Activated T-cell treated with anti-CD3 and anti-CD28 coated beads, Interleukin-2, amount 50 U/mL, for 48 hours (primary cell): ENCODE results near the gene RPS6KA3.
A peak's percentile ranks its signal among the peaks of the same experiment; 100 is the strongest.
"Not testable (repeated sequence)": the region's sequence is repeated elsewhere in the genome, so short reads cannot be mapped to it uniquely, and the experiment has no call there.

Experiments used
- DNase-seq, 2 experiments: peaks; one replicate each; pipeline ENCODE4 v3.0.0-alpha.2; 2020

The RPS6KA3 gene

DNA sequence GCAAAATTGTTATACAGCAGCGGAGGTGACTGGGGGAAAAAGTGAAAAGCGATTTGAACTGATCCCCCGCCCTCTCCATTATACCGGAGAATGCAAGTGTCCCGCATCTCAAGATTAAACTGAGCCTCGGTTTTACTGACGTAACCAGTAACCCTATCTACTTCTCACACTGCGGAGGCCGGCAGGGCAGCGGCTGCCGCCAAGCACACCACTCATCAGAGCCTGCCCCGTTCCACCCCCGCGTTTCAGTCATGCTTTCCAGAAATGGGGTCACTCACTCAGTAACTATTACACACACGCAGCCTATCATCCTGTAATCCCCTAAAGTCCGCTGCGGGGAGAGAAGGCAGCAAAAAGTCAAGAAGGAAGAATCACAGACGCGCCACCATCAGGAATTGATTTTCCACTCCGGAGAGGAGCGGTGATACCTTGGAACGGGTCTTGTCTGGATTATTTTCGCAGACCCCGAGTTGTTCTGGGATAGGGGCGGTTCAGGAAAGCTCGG, 1.4 kb downstream of the RPS6KA3 start:
- DNase-seq, result peak; percentile 77 to 82

DNA sequence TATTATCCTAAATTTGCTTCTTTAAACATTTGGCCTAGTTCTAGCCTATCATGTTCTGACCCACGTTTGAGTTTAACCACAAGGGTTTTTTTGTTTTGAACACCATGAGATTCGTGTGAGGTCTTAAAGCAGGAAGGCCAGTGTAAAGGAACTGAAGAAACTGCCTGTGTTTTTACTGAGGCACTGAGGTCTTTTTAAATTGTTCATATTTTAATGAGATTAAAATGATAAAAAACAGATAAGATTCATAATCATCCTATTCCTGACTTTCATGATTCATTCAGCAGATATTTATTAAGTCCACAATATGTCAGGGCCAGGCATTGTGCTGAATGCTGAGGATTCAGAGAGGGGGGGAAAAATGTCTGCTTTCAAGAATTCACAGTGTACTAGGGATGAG, 3.2 kb downstream of the RPS6KA3 start:
- no peak for DNase-seq

DNA sequence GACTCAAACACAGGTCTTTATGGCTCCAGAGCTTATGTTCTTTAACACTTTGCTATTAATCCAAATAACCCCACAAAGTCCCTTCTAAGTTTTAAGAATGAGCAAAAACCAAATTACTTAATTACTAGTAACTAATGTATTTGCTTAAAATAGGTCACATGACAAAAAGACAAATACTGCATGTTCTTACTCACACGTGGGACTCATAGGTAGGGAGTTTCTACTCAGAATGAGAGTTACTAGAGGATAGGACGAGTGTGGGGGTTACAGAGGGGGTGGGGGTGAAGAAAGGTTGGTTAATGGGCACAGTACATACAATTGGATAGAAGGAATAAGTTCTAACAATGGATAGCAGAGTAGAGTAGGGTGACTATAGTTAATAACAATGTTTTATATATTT, 5.8 kb downstream of the RPS6KA3 start:
- no peak for DNase-seq

DNA sequence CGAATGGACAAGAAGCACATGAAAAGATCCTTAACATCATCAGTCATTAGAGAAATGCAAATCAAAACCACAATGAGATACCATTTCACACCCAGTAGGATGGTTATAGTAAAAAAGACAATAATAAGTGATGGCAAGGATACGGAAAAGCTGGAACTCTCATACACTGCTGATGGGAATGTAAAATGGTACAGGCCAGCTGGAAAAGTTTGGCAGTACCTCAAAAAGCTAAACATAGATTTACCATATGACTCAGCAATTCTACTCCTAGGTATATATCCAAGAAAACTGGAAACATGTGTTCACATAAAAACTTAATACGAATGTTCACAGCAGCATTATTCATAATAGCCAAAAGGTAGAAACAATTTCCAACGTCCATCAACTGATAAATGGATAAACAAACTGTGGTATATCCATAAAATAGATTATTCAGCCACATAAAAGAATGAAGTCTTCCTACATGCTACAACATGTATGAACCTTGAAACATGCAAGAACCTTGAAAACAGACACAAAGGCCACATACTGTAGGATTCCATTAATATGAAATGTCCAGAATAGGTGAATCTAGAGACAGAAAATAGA, 11.9 kb downstream of the RPS6KA3 start:
- DNase-seq, result no peak

DNA sequence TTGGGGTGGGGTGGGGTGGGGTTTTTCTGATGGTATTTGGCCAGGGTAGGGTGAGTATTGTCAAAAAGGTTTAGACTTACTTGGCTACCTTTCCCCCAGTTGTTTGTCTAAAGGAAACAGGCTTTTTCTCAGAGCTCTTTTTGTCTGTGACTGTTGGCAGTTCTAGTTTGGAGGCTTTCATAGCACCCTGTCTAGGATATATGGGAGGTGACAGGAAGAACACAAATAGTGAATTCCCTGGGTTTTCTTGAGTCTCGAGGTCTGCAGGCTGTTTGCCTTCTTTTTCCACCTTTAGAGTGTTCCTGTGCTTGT, 13.5 kb downstream of the RPS6KA3 start:
- DNase-seq, result no peak

DNA sequence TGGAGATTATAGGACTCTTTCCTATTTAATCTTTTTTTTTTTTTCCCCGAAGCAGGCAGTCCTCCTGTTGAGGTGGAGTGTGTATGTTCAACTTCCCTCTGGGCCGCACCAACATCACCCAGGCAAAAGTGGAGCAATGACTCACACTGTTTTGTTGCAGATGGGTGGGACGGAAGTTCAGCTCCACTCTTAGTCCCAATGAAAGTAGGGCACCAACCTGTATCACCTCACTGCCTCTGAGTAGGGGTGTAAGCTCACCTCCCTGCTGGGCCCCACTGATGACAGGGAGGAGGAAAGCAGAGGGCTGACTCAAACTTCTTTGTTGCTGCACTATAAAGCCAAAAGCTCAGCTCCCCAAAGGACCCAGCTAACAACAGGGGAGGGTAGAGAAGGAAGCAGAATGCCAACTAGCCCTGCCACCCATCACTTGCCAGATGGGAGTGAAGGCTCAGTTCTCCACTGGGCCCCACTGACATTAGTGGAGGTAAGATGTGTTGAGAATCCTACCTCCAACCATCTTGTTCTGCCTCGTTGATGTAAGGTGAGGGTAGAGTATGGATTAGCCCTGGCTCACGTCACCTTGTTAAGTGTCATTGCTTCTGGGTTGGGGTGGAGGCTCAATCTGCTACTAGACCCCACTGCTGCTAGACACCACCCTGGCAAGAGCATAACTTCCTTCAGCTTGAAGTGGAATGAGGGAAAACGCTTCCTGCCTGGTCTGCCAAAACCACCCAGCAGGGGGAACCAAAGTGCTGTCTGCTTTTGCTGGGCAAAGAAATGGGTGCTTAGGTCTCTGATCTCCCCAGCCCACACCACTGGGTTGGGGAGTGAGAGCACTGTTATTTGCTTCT, 14.1 kb downstream of the RPS6KA3 start:
- DNase-seq, result peak; percentile 87

DNA sequence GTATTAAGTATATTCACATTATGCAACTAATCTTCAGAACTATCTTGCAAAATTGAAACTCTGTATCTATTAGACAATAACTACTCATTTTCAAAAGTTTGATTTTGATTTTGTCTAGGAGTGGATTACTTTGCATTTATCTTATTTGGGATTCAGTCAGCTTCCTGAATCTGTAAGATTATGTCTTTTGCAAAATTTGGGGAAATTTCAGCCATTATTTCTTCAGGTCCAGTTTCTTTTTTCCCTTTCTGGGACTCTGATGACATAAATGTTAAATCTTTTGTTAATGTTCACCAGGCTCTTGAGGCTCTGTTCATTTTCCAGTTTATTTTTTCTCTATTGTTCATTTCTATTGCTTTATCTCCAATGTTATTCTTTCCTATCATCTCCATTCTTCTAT, 15.0 kb downstream of the RPS6KA3 start:
- no peak for DNase-seq

DNA sequence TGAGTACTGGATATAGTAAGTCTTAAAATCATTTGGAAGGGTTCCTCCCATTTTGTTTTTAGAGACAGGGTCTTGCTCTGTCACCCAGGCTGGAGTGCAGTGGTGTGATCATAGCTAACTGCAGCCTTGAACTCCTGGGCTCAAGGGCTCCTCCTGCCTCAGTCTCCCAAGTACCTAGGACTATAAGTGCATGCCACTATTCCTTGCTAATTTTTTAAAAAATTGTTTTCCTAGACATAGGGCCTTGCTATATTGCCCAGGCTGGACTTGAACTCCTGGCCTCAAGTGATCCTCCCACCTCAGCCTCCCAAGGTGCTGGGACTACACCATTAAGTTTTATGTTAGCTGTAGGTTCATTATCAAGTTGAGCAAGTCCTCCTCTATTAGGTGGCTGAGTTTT, 16.6 kb downstream of the RPS6KA3 start:
- not testable (repeated sequence) for DNase-seq

DNA sequence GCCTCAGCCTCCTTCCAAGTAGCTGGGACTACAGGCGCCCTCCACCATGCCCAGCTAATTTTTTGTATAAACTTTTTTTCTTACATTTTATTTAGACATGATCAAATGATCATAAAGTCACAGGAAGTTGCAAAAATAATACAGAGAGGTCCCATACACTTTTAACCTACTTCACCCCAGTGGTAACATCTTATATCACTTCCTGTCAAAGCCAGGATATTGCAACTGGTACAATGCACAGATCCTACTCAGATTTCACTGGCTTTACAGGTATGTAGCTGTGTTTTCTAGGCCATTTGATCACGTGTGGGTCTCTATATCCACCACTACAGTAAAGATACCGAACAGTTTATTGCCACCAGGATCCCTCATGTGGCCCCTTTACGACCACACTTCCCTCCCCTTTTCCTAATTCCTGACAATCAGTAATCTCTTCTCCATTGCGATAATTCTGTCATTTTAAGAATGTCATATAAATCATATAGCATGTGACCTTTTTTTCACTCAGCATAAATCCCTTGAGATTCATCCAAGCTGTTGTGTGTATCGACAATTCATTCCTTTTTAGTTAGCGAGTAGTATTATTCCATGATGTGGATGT, 18.0 kb downstream of the RPS6KA3 start:
- no peak for DNase-seq

DNA sequence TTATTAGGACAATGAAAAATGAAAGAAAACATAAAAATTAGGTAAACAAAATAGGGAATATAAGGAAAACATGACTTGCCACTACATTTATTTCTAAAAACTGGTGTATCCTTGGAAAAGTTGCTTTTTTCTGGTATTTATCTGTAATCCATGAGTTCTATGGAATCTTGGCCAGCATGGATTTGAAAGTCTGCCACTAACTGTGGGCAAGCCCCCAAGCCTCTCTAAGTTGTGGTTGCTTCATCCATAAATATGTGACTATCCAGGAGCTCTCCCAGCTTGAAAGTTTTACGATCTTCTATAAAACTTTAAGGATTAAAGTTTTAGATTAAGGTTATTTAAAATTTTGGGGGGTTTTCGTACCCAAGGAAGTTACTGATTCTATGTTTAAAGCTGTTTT, 21.8 kb downstream of the RPS6KA3 start:
- no peak for DNase-seq

DNA sequence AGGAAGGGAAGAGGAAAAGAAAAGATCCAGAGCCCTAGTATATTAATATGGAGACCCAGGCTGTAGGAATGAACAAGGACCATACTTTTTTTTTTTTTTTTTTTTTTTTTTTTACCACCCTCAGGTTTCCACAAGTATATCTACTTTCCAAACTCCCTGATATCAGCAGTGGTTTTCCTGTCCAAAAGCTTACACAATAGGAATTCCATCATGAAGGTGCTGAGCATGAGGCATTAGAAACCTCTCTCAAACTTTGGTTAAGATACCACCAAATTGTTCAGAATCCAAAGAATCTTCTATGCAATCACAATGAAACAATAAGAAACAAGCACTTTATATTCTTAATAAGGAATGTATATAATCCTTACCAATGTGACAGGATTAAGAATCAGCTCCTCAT, 26.5 kb downstream of the RPS6KA3 start:
- no peak for DNase-seq

DNA sequence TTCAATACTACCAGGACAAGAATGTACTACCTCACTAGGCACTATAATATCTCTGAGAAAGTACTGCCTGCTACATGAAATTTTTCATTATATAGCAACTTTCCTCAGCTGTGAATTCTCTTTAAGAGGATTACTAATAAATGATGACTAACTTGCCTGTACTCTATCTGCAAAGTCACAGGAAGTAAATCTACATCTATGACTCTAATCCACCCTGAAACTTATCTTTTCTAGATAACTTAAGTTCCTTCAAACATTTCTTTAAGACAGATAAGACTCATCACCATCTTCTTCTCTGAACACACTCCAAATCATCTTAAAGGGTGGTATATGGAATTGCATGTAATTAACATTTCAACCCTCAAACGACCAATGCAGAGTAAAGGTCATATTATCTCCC, 28.8 kb downstream of the RPS6KA3 start:
- DNase-seq, result no peak

DNA sequence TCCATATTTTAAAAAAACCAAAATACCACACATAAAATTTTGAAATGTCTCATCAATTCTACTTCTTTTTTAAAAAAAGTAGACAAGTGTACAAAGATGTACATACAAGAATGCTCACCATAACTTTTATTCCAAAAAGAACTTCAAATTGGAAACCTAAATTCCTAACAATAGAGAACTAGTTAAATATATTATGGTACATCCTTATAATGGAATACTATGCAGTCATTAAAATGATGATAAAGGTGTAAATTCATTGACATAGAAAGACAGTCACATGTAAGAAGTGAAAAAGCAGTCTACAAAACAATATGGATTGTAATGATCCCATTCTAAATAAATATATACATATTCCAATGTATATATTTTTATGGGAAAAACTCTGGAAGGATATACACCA, 31.0 kb downstream of the RPS6KA3 start:
- DNase-seq, result no peak

DNA sequence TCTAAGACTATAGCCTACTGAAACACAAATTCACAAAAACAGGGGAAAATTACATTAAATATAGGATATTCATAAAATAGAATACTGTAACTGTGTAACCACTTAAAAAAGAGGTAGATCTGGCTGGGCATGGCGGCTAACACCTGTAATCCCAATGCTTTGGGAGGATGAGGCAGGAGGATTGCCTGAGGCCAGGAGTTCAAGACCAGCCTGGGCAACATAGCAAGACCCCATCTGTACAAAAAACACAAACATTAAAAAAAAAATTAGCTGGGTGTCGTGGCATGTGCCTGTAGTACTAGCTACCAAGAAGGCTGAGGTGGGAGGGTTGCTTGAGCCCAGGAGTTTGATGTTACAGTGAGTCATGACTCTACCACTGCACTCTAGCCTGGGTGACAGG, 33.4 kb downstream of the RPS6KA3 start:
- DNase-seq, result no peak

DNA sequence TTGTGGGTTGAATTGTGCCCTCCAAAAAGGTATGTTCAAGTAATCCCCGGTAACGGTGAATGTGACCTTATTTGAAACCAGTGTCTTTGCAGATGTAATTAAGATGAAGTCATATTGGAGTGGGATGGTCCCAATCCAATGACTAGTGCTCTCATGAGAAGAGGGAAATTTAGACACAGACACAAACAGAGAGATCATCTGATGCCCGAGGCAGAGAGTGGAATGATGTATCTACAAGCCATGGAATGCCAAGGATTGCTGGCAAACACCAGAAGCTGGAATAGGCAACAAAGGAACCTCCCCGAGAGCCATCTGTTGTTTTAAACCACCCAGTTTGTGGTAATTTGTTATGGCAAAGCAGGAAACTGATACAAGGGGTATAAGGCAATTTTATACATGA, 35.1 kb downstream of the RPS6KA3 start:
- no peak for DNase-seq

DNA sequence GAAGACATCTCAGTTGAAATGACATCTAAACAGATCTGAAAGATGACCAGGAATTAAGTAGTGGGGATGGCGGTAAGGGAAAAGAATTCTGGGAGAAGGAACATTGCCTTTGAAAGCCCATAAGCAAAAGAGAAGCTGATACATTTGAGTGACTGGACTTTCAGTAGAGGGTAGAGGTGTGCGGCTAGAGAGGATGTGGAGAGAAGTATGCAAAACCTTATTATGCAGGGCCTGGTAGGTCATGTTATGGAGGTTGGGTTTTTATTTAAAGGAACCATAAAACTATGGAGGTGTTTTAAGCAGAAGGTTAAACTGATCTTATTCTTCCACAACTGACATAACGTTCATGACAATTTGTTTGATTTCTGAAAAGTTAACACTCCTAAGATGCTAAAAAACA, 36.3 kb downstream of the RPS6KA3 start:
- DNase-seq, result no peak

DNA sequence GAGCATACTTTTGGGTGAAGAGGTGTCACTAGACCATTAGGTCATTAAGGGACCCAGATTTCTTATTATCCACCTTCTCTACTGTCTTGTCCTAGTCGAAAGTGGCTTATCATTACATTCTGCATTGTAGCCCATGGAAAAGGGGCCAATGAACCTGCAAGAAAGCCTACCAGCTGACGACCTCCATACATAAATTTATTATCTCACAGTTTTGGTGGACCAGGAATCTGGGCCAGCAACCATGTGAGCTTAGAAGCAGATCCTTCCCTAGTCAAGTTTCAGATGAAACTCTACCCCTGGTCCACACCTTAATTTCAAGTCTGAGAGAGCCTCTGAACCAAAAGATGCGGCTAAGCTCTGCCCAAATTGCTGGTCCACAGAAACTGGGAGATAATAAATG, 37.6 kb downstream of the RPS6KA3 start:
- DNase-seq, result no peak

DNA sequence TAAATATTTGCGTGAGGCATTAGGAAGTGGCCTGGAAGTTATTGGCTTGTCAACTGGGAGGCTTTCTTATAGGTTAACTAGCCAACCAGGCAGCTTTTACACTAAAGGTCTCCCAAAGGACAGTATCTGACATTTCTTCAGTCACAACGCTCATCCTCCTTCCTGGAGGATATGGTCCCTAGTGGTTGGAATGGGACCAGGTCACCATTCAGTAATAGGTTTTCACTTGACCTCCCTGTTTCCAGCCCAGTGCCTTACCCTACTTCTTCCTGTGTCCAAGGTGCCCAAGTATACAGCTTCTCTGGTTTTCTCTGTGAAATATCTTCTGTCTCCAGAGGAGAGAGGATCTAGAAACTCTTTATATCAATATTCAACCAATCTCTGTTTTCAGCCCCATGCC, 38.5 kb downstream of the RPS6KA3 start:
- DNase-seq, result no peak

DNA sequence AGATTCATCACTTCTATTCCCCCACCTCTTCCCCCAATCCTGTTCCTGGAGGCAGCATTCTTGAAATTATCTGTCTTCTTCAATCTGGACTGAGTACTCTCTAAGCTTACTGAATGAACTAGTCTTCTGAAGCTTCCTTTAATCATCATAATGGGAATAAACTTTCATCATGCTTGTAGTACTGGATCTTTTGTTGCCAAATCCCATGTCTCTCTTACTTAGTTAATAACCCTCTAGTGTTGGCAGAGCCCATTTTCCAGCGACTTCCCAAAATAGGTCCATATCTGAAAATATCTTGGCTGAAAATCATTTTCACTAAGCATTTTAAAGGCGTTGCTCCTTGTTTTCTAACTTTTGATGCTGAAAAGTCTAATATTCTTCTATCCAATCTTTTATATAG, 39.6 kb downstream of the RPS6KA3 start:
- no peak for DNase-seq

DNA sequence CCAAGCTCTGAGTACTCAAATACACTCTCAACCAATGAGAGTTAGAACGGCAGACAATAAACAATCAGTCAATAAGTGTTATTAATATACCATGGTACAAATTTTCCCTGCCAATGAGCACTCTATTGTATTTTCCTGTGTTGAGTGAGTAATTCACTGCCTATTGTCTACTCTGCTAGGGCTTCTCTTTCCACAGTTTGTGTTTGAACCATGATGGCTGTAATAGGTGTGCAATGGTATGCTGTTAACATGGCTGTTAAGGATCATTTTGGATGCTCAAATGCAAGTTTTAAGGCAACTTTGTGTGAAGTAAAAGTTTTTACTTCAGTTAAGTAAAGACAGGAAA, 41.2 kb downstream of the RPS6KA3 start:
- no peak for DNase-seq

DNA sequence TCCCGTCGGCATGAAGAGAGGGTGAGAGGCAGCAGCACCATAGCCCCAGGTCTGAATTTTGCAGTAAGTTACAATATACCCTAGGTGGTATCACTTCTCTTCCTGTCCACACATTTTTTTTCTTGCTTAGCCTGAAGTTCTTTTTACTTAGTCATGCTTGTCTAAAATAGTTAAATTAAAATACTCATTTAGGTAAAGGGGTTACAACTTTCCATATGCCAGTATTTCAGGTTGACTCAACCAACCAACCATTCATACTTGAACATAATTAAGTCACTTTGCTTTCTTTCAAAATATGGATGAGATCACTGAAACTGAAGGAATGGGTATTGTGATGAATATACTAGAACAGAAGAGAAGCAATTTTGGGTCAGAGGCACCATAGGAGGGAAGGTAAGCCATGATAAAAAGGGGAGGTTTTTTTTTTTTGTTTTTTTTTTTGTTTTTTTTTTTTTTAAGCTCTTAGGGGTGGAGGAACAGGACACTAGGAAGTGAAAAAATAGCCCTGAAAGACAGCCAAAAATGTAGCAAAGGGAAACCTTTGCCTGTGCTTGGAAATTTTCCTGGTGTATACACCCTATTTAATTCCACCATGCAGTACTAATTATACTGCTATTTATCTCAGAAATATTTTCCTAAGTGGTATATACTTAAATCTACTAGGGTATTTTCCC, 41.8 kb downstream of the RPS6KA3 start:
- peak in 1 of 2 experiments; percentile 27 for DNase-seq

DNA sequence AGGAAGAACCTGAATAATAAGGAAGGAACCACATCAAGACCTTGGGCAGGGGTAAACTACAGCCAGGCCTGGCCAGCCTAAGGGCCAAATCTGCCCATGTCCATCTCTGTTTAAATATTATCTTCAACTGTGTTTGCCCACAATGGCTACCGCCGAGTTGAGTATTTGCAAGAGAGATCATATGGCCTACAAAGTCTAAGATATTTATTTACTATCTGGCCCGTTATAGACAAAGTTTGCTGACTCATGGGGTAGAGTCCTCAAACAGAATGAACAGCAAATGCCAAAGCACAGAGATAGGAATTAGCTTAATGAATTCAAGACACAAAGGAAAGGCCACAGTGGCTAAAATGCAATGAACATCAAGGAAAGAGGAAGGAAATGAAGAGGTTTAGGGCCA, 44.8 kb downstream of the RPS6KA3 start:
- no peak for DNase-seq

DNA sequence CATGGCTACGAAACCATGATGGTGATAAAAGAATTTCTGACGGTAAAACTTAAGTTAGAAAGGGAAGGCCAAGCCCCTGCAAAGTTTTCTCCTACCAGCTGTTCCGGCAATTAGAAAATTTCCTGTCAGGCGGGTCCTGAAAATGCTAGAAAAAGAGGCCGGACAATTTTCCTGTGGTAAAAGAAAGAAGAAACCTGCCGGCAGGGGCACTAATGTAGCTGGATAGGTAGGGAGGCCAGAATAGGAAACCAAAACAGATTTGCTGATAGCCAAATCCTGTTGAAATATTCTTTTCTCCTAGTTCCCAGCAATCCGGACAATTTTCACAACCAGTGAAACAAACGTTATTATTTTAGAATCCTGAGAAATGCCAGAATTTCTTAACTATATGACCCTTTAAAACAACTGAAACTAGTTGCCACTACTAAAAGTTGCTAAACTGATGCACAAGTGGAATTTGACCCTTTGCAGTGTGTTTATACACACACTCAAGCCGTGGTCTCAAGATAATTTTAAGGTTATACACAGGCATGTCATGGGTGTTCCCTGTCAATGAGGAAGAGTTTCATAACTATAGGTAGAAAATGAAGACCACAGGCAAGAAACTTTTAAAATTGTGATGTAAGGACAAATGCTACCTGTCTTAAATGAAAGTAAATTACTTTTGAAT, 47.7 kb downstream of the RPS6KA3 start:
- DNase-seq, result no peak
